Upper lobe of left lung (tissue), 6 donors: ENCODE results near the gene SETDB2. TPM values are rescaled to one million over a fixed set of nuclear protein-coding genes. Genes with fewer than 3 reads are reported as not detected.

Experiments used
- ATAC-seq, 2 donors: fragments of 200-7000 bp; cut with Tn5 transposase; one replicate each; pipeline ENCODE4 v1.9.1; 2022; ENCODE audit warnings: mild to moderate bottlenecking in 2 of 2, moderate library complexity in 2 of 2; ENCODE audit not compliant: low FRiP score in 2 of 2
- DNase-seq, 2 donors: peaks; one replicate each; pipeline ENCODE4 v3.0.0-alpha.2; 2019 to 2020
- H3K27ac ChIP-seq, 4 donors: fragments of 200-600 bp; sonication (generic); one replicate each; pipeline ENCODE4 v1.5.1; 2016 to 2019
- H3K27me3 ChIP-seq, 4 donors: fragments of 200-600 bp; sonication (generic); one replicate each; pipeline ENCODE4 v1.5.1; 2017 to 2019
- H3K36me3 ChIP-seq, 4 donors: fragments of 200-600 bp; sonication (generic); one replicate each; pipeline ENCODE4 v1.5.1; 2016 to 2019
- H3K4me1 ChIP-seq, 4 donors: fragments of 200-600 bp; sonication (generic); one replicate each; pipeline ENCODE4 v1.5.1; 2018 to 2019
- H3K4me3 ChIP-seq, 4 donors: fragments of 200-600 bp; sonication (generic); one replicate each; pipeline ENCODE4 v1.5.1; 2017 to 2019; ENCODE audit warnings: mild to moderate bottlenecking in 2 of 4, moderate library complexity in 1 of 4
- H3K9me3 ChIP-seq, 4 donors: fragments of 200-600 bp; sonication (generic); one replicate each; pipeline ENCODE4 v1.5.1; 2018 to 2019
- EP300 ChIP-seq, 4 donors: sonication (generic); formaldehyde crosslinking; IDR thresholded peaks; one replicate each; pipeline ENCODE4 v1.5.1; 2017; ENCODE audit warnings: antibody characterized with exemption in 4 of 4, control low read depth in 2 of 4
- POLR2A ChIP-seq, 4 donors: fragments of 450-650 bp; IDR thresholded peaks; one replicate each; pipeline ENCODE4 v1.5.1; 2016 to 2017; ENCODE audit warnings: antibody characterized with exemption in 4 of 4, mild to moderate bottlenecking in 2 of 4
- POLR2AphosphoS5 ChIP-seq, 2 donors: sonication (generic); formaldehyde crosslinking; IDR thresholded peaks; one replicate each; pipeline ENCODE4 v1.5.1; 2017; ENCODE audit warnings: antibody characterized with exemption in 2 of 2
- whole genome bisulfite sequencing, 2 donors: methylation state at CpG; one replicate each; pipeline ENCODE4 v1.1.5; 2017 to 2018; 5-methylcytosine and 5-hydroxymethylcytosine counted together
- total RNA-seq, 6 donors: library from RNA; depleted of rRNA in 4 of 6; stranded (reverse); fragments of >200 nt in 4 of 6; gene quantifications; one replicate each; pipeline versions ENCODE4 v1.1.0 to v1.2.1, GENCODE V29; 2016 to 2021
- TF ChIP-seq, protein P1 (sequence below), 6 experiments: fragments of 450-650 bp in 4 of 6; fragments of 200-600 bp in 2 of 6; sonication (generic) in 2 of 6; IDR thresholded peaks; one replicate each; pipeline ENCODE4 v1.5.1; 2016 to 2019; ENCODE audit warnings: antibody characterized with exemption in 6 of 6
- donor health status: DM: no; HTN: no; CAD: no; lungs with moderate emphysema.
- donor health status: DM: no; HTN: yes; CAD: no; lungs with severe emphysema.

Gene SETDB2
- total RNA-seq, 6 donors from 2014 or later: 5.0 to 17.8 (median 14.1) TPM

DNA sequence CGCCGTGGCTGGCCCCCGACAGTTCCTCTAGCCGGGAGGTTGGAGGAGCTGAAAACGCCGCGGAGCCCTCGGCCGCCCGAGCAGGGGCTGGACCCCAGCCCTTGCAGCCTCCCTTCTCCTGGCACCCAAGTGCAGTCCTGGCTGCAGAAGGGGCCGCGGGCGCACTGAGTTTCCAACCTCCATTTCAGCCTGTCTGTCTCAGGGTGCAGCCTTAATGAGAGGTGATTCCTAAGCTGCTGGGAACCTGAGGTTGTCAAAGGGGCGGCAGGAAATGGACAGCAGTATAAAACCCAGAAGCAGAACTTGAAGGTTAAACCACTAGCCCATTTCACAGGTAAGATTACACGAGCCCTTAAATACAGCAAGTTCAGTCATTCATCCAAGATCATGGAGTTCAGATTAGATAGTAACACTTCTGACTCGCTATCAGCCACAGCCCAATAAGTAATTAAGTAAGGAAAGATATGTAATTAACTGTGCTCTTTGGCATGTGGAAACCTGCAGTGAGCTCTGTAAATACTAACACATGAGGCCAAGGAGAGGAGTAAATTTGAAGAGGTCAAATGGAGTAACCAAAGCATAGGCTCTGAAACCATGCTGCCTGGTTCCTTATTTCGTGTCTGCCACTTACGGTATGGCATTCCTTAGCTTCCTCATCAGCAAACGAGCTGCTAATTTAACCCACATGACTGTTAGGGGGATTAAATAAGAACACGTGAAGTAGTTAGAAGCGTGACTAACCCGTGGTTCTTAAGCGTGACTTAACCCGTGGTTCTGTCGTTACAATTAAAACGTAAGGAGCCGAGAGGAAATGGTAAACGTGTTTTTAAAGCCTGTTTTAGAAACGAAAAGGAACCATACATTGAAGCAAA is 686 bp downstream of the SETDB2 start:
- H3K4me1 ChIP-seq: peaks cover 9 to 27% (median 15%) of the 10 kb centered on the region in 4 donors
- peak overlapping the region; percentile 76 to 78 (median 76) for H3K4me3 ChIP-seq
- H3K27me3 ChIP-seq: no peaks in the 10 kb centered on the region
- ATAC-seq: peak in 1 of 2 donors; percentile 51
- 1% methylated on average over 16 to 26 of the region's 29 CpGs for WGBS, 2 donors
- TF ChIP-seq, protein P1, sequence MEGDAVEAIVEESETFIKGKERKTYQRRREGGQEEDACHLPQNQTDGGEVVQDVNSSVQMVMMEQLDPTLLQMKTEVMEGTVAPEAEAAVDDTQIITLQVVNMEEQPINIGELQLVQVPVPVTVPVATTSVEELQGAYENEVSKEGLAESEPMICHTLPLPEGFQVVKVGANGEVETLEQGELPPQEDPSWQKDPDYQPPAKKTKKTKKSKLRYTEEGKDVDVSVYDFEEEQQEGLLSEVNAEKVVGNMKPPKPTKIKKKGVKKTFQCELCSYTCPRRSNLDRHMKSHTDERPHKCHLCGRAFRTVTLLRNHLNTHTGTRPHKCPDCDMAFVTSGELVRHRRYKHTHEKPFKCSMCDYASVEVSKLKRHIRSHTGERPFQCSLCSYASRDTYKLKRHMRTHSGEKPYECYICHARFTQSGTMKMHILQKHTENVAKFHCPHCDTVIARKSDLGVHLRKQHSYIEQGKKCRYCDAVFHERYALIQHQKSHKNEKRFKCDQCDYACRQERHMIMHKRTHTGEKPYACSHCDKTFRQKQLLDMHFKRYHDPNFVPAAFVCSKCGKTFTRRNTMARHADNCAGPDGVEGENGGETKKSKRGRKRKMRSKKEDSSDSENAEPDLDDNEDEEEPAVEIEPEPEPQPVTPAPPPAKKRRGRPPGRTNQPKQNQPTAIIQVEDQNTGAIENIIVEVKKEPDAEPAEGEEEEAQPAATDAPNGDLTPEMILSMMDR (IDR thresholded peaks at IDR 0.05): no peak
- peak in 1 of 2 donors; percentile 60 for TF ChIP-seq POLR2AphosphoS5 (IDR thresholded peaks at IDR 0.05)
- peak in 1 of 4 donors; percentile 29 for TF ChIP-seq EP300 (IDR thresholded peaks at IDR 0.05)
- TF ChIP-seq POLR2A (IDR thresholded peaks at IDR 0.05): peak in 2 of 4 donors; percentile 54 to 74
- DNase-seq: peak in 1 of 2 donors; percentile 59
- no peaks in the 10 kb centered on the region for H3K36me3 ChIP-seq
- peak overlapping the region; percentile 92 to 96 (median 94) for H3K27ac ChIP-seq
- H3K9me3 ChIP-seq: no peaks in the 10 kb centered on the region

DNA sequence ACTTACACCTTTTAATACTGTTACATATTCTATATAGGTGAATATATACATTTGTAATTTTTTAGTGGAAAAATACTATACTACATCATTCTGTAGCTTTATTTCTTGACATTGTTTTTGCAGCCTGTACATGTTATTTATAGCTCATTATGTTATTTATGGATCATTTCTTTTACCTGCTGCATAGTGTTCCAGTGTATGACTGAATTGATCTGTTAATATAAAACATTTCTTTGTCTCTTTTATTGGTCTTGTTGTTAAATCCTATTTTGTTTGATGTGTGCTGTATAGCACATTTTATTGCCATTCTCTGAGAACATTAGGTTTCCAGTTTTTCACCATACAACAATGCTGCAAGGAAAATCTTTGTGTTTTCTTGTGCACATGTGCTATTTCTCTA is 2.4 kb downstream of the SETDB2 start:
- H3K4me1 ChIP-seq: peaks cover 9 to 27% (median 15%) of the 10 kb centered on the region in 4 donors
- no peak for TF ChIP-seq POLR2A (IDR thresholded peaks at IDR 0.05)
- H3K36me3 ChIP-seq: no peaks in the 10 kb centered on the region
- no peaks in the 10 kb centered on the region for H3K9me3 ChIP-seq
- DNase-seq: no peak
- no peak for ATAC-seq
- no peaks in the 10 kb centered on the region for H3K27me3 ChIP-seq
- H3K27ac ChIP-seq: no peak overlapping the region
- H3K4me3 ChIP-seq: no peak overlapping the region

DNA sequence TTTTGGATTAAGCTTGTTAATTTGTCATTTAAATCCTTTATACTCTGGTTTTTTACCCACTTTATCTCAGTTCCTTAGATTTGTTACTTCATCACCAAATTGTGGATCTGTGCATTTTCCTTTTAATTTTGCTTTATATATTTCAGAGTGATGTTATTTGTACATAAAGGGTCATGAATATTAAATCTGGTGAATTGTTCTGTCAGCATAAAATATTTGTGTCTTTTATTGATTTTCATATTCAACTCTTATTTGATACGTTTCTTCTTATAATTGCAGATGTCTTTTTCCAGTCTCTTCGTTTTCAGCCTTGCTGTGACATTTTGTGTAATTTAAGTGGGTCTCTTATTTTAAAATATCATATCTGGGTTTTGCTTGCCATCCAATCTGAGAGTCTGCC is 4.7 kb downstream of the SETDB2 start:
- H3K9me3 ChIP-seq: no peaks in the 10 kb centered on the region
- DNase-seq (no peak), ATAC-seq (no peak)
- H3K4me1 ChIP-seq: peaks cover 5 to 21% (median 15%) of the 10 kb centered on the region in 4 donors
- whole genome bisulfite sequencing, 2 donors: 89 to 95% methylated on average over 2 of the region's 2 CpGs
- no peak overlapping the region for H3K27ac ChIP-seq
- H3K36me3 ChIP-seq: peaks cover 0 to 6% (median 0%) of the 10 kb centered on the region in 4 donors
- H3K4me3 ChIP-seq: no peak overlapping the region
- no peaks in the 10 kb centered on the region for H3K27me3 ChIP-seq
- no peak for TF ChIP-seq POLR2A (IDR thresholded peaks at IDR 0.05)
- TF ChIP-seq, protein P1 (IDR thresholded peaks at IDR 0.05): no peak
- no peak for TF ChIP-seq EP300 (IDR thresholded peaks at IDR 0.05)
- no peak for TF ChIP-seq POLR2AphosphoS5 (IDR thresholded peaks at IDR 0.05)

DNA sequence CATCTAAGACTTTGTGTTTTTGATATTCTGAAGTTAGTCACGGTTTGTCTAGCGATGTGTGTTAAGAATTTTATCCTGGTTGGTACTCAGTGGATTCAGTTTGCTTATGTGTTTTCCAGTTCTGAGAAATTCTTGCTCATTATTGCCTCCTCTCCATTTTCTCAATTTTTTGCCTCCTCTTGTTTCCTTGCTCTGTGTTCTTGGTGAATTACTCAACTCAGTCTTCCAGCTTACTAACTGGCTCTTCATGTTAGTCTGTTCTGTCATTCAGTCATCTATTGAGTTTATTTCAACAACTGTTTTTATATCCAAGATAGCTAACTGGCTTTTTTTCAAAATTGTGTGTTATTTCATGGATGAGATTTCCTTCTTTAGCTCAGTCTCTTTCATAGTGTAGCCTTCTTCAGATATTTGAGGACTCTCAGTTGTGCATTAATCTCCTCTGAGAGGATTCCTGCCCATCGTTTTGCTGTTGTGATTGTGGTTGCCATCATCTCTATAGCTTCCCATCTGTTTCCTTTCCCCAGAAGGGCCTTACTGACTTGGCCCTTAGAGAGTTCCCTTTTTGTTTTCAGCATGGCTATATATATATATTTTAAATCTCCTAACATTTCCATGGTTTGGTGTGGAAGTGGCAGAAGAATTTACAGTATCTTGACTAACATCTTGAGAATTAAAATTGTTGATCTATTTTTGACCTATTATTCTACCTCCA is 6.2 kb downstream of the SETDB2 start:
- H3K4me1 ChIP-seq: peaks cover 8 to 19% (median 16%) of the 10 kb centered on the region in 4 donors
- WGBS, 2 donors: 79 to 80% methylated on average over 3 of the region's 3 CpGs

More for the DNA sequence above, 6.2 kb downstream of the SETDB2 start:
- no peak for ATAC-seq
- no peak for DNase-seq
- Histone ChIP-seq H3K9me3 (no peaks in the 10 kb centered on the region), H3K36me3 (peaks cover 0 to 6% (median 0%) of the 10 kb centered on the region in 4 donors), H3K27me3 (no peaks in the 10 kb centered on the region), H3K4me3 (no peak overlapping the region), H3K27ac (no peak overlapping the region)
- TF ChIP-seq, protein P1 (IDR thresholded peaks at IDR 0.05): no peak
- TF ChIP-seq POLR2AphosphoS5 (IDR thresholded peaks at IDR 0.05) (no peak), POLR2A (IDR thresholded peaks at IDR 0.05) (no peak), EP300 (IDR thresholded peaks at IDR 0.05) (no peak)
